SJSA1 (cell line): ENCODE measurements around the gene ETV4. TPM values are rescaled to one million over a fixed set of nuclear protein-coding genes. Genes with fewer than 3 reads are reported as not detected.
"Not testable (repeated sequence)": the region's sequence is repeated elsewhere in the genome, so short reads cannot be mapped to it uniquely, and the experiment has no call there.

Experiments used
- DNase-seq, 2 experiments: peaks; one replicate each; pipeline ENCODE4 v3.0.0-alpha.2; 2015 to 2020; ENCODE audit warnings: low spot score in 2 of 2, low read depth in 1 of 2
- H3K27ac ChIP-seq: fragments of 250-450 bp; sonication (Bioruptor Pico); 2 replicates; pipeline ENCODE4 v1.5.1; 2020; ENCODE audit warnings: mild to moderate bottlenecking, moderate library complexity
- H3K27me3 ChIP-seq: fragments of 250-450 bp; sonication (Bioruptor Pico); replicated peaks from 2 replicates; pipeline ENCODE4 v1.5.1; 2020; ENCODE audit warnings: mild to moderate bottlenecking, moderate library complexity
- H3K36me3 ChIP-seq: fragments of 250-450 bp; sonication (Bioruptor Pico); 2 replicates; pipeline ENCODE4 v1.5.1; 2020; ENCODE audit warnings: mild to moderate bottlenecking
- H3K4me1 ChIP-seq: fragments of 250-450 bp; sonication (Bioruptor Pico); replicated peaks from 2 replicates; pipeline ENCODE4 v1.6.1; 2021; ENCODE audit warnings: mild to moderate bottlenecking
- H3K4me3 ChIP-seq: fragments of 250-450 bp; sonication (Bioruptor Pico); 2 replicates; pipeline ENCODE4 v1.5.1; 2020; ENCODE audit warnings: mild to moderate bottlenecking
- H3K9me3 ChIP-seq: fragments of 250-450 bp; sonication (Bioruptor Pico); replicated peaks from 2 replicates; pipeline ENCODE4 v1.5.1; 2020; ENCODE audit warnings: mild to moderate bottlenecking
- total RNA-seq: library from RNA; depleted of rRNA; stranded (reverse); fragments of >200 nt; shearing (Covaris generic); gene quantifications from 2 replicates; pipeline ENCODE4 v1.2.3, GENCODE V29; 2014

Gene ETV4
- total RNA-seq, 1 experiment from 2014 or later = 16.8 TPM

DNA sequence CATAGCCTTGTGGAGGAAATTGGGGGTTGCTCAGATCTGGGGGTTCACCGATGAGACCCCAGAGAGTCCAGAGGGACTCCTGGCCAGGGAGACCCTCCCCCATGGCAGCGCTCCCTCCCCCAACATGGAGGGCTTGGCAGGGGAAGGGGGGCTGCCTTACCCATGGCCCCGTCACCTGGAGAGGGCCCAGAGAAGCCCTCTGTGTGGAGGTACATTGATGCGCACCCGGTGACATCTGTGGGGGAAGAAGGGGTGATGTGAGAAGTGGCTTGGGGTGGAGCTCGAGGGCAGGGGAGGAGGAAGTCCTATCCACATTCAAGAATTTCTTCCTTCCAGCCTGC lies 16.2 kb downstream of the ETV4 start:
- Histone ChIP-seq H3K36me3 (peaks cover 53% of the 10 kb centered on the region), H3K27ac (peak overlapping the region; percentile 66), H3K4me3 (peak overlapping the region; percentile 10; the same call in 1 of the 2 replicates), H3K27me3 (no peaks in the 10 kb centered on the region), H3K9me3 (no peaks in the 10 kb centered on the region), H3K4me1 (peaks cover 36% of the 10 kb centered on the region)
- DNase-seq = no peak

DNA sequence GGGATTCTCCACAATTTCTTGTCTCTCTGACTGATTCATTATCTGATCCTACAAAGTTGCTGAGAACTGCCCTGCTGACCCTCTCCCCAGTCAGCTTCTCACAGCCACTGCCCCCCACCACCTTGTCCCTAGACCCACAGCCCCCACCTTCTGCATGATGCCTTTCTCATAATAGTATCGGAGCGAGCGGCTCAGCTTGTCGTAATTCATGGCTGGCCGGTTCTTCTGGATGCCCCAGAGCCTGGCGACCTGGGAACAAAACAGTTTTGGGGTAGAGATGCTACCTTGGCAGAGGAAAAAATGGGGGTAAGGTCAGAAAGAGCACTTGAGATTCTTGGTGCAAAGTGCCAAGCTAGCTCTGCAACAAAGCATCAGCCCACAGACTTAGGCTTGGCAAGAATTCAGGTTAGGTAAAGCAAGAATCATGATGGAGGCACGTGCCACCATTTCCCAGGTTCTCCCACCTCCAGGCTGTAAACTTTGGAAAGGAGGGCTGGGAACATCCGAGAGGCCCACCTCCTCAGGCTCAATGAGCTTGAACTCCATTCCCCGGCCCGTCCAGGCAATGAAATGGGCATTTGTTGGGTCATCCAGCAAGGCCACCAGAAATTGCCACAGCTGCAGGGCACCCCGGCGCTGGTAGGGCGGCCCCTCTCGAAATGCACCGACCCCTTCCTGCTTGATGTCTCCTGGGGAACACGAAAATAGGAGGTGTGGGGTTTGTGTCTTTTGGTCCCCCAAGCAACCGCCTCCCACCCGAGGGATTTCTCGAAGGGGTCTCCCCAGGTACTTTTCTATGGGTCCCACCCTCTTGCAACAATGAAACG lies 16.9 kb downstream of the ETV4 start:
- DNase-seq = no peak
- Histone ChIP-seq H3K9me3 (no peaks in the 10 kb centered on the region), H3K36me3 (peaks cover 60% of the 10 kb centered on the region), H3K27ac (no peak overlapping the region), H3K4me1 (peaks cover 35% of the 10 kb centered on the region), H3K27me3 (no peaks in the 10 kb centered on the region), H3K4me3 (no peak overlapping the region)

DNA sequence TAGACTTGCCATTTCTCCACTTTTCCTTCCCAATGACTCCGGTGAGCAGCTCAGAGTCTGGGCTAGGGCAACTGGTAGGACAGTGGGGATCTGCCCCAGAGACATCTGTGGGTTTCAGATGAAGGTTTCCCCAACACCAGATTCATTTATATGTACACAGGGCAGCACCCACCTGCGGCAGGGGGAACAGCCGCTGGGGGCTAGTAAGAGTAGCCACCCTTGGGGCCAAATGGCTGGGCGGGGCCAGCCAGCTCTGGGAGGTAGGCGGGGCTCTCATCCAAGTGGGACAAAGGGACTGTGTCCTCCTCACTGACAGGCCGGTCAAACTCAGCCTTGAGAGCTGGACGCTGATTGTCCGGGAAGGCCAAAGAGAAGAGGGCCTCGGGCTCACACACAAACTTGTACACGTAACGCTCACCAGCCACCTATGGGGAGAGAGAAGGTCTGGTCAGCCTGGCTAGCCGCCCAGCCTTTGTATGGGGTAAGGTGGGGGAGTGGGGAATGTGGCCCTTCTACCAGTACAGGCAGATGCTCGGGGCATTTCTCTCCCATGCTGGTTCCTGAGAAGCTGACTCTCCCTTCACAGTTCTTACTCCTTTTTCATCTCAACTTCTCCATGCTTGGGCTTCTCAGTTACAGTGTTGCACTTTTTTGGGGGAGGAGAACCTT lies 17.7 kb downstream of the ETV4 start:
- H3K27ac ChIP-seq = no peak overlapping the region
- DNase-seq = no peak
- no peak overlapping the region for H3K4me3 ChIP-seq

DNA sequence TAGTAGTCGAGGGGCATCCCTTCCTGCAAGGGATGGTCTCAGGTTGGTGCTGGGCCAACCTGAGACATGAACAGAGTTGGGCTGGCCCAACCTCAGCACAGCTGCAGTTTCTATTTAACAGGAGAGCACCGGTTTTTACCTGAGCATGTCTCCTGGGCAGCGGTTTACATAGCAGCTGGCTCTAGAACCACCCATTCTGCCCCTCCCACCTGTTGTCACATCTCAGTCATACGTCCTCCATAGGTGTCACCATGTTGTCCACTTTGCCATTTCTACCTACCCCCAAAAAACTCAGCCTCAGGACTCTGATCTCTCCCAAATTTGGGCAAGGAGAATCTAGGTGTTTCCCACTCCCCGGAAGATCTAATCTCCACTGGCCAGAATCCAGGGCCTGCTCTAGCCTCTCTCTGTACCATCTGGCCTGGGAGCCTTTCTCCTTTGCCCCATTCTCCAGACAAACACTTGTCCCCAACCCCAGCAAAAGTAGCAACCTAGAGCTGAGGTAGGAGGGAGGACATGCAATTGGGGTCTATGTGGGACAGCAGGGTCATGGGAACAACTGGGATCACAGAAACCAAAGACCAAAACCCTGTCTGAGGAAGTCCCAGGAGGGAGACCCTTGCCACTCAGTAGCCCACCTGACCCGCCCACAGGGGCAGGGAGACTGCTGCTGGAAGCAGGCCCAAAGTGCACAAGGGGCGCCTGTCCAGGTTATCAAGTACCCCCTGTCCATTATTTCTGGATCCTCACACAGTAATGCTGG lies 19.1 kb downstream of the ETV4 start:
- no peaks in the 10 kb centered on the region for H3K27me3 ChIP-seq
- no peak overlapping the region for H3K27ac ChIP-seq
- no peak for DNase-seq
- H3K4me3 ChIP-seq = no peak overlapping the region
- H3K4me1 ChIP-seq = peaks cover 35% of the 10 kb centered on the region
- H3K9me3 ChIP-seq = no peaks in the 10 kb centered on the region
- peaks cover 81% of the 10 kb centered on the region for H3K36me3 ChIP-seq

More for the DNA sequence above, 17.7 kb downstream of the ETV4 start:
- H3K4me1 ChIP-seq = peaks cover 35% of the 10 kb centered on the region
- no peaks in the 10 kb centered on the region for H3K9me3 ChIP-seq
- H3K27me3 ChIP-seq = no peaks in the 10 kb centered on the region
- H3K36me3 ChIP-seq = peaks cover 68% of the 10 kb centered on the region

DNA sequence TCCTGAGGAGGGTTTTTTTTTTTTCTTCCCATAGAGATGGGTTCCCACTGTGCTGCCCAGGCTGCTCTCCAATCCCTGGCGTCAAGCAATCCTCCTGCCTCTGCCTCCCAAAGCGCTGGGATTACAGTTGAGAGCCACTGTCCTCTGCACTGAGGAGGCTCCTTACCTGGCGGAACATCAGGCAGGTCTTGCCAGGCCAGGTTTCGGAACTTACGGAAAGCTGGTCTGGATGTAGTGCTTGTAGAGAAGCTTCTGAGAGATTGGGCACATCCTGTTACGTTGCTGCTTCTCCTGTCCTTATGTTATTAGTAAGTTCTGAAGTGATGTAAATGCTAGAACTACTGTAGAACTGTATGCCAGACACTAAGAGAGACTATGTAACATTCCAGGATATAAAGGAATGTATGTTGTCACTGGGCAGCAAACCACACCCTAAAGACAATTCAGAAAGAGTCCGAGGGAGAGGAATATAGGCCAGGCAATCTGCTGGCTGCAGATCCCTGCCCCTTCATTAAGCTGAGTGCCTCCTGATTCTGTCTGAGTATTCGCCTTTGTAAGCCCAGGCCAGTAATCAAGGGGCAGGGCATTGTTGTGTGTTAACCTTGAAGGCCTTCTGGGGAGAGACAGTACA lies 21.1 kb downstream of the ETV4 start:
- no peak for DNase-seq
- Histone ChIP-seq H3K4me1 (peaks cover 15% of the 10 kb centered on the region), H3K4me3 (no peak overlapping the region), H3K36me3 (peaks cover 98% of the 10 kb centered on the region), H3K27me3 (no peaks in the 10 kb centered on the region), H3K9me3 (no peaks in the 10 kb centered on the region), H3K27ac (0 out of 2 replicates have a peak overlapping the region, but pooled peaks have one; percentile 23)

DNA sequence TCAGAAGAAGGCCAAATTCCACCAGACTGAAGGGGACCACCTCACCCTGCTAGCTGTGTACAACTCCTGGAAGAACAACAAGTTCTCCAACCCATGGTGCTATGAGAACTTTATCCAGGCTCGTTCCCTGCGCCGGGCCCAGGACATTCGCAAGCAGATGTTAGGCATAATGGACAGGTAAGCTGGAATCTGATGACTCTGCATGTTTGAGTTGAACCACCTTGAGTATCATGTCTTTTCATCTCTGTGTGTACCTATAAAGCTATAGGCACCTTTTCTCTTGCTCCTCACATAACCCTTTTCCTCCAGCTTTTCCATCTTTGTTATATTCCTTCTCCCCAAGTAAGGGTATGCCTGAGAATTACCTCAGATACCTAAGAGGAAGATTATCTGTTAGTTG lies 24.8 kb downstream of the ETV4 start:
- Histone ChIP-seq H3K27ac (no peak overlapping the region), H3K4me3 (no peak overlapping the region), H3K36me3 (peaks cover 97% of the 10 kb centered on the region), H3K4me1 (peaks cover 8% of the 10 kb centered on the region; the same call in 1 of the 2 replicates), H3K9me3 (no peaks in the 10 kb centered on the region), H3K27me3 (no peaks in the 10 kb centered on the region)
- no peak for DNase-seq

DNA sequence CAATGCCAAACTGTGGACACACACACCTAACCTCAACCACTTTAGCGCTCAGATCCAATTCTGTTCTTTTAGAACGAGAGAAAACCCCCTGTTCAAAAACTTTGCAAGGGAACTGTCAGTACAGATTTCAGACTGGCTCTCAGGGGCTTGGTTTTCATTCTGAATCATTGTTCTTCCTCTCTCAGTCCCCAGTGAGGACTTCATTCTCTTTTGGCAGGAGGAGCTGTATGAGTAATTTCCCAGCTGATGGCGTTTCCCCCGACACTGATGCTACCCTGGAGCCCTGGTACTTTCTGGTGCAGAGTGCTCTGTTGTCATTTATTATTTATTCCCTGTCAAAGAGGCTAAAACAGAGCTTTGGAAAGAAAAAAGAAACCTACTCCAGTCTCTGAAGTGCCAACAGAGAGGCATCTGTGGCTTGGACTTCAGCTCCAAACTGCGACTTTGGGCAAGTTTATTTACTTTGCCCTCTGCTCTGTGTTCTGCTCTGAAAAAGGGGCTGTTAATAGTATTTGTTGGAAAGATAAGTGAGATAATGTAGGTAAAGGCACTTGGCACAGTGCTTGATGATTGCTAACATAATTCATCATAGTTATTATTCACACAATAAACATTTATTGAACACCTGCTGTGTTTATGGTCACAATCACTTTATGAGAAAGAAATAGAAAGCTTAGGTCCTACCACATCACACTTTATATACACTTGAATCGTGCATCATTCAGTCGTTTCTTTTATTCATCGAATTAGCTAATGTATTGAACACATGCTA lies 28.3 kb downstream of the ETV4 start:
- H3K4me3 ChIP-seq = no peak overlapping the region
- H3K27me3 ChIP-seq = no peaks in the 10 kb centered on the region
- no peaks in the 10 kb centered on the region for H3K4me1 ChIP-seq
- no peak overlapping the region for H3K27ac ChIP-seq
- H3K9me3 ChIP-seq = no peaks in the 10 kb centered on the region
- H3K36me3 ChIP-seq = peaks cover 94% of the 10 kb centered on the region
- DNase-seq = no peak

DNA sequence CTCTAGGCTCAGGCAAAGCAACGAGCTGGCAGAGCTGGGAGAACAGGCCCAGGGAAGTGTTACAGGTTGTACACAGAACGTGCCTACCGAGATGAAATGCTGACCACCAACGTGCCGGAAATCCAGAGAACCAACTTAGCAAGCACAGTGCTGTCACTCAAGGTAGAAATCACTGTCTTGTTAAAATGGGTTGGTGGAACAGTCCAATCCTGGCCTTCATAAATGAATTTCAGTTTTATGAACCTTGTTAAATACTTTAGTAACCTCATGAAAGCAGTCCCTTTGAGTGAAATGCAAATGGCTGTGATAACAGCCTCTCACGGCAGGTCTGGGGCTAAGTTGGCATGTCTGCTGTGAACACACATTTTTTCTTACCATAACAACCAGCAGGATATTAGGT lies 29.0 kb downstream of the ETV4 start:
- Histone ChIP-seq H3K4me1 (no peaks in the 10 kb centered on the region), H3K9me3 (no peaks in the 10 kb centered on the region), H3K4me3 (no peak overlapping the region), H3K27ac (no peak overlapping the region), H3K36me3 (peaks cover 94% of the 10 kb centered on the region), H3K27me3 (no peaks in the 10 kb centered on the region)
- DNase-seq = no peak

DNA sequence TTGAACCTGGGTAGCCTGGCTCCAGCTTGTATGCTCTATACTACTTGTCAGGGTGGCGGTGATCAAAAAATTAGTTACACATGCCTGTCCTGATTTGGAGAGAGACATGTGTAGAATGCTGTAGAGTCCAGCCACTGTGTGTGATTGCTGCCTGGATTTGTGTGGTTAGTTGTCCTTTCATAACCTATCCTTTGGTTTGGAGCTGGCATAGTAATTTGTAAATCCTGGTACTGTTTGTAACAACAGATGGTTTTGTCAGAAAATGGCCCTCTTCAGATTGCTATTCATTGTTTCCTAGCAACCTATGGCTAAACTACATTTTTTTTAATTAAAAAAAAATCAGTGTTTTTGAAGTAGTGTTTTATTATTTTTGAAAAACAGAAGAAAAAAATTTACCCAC lies 30.5 kb downstream of the ETV4 start:
- Histone ChIP-seq H3K27me3 (no peaks in the 10 kb centered on the region), H3K4me1 (no peaks in the 10 kb centered on the region), H3K4me3 (no peak overlapping the region), H3K36me3 (peaks cover 92% of the 10 kb centered on the region), H3K27ac (no peak overlapping the region), H3K9me3 (no peaks in the 10 kb centered on the region)
- DNase-seq = no peak

DNA sequence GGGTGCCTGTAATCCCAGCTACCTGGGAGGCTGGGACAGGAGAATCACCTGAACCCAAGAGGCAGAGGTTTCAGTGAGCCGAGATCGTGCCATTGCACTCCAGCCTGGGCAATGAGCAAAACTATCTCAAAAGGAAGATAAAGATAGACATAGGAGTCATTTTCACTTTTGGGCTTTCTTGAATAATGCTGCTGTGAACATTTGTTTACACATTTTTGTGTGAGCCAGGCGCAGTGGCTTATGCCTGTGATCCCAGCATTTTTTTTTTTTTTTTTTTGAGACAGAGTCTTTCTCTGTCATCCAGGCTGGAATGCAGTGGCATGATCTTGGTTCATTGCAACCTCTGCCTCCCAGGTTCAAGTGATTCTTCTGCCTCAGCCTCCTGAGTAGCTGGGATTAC lies 34.9 kb downstream of the ETV4 start:
- H3K4me1 ChIP-seq, DNase-seq, H3K27me3 ChIP-seq, H3K4me3 ChIP-seq, H3K27ac ChIP-seq, H3K9me3 ChIP-seq: not testable (repeated sequence)
- peaks cover 93% of the 10 kb centered on the region for H3K36me3 ChIP-seq

DNA sequence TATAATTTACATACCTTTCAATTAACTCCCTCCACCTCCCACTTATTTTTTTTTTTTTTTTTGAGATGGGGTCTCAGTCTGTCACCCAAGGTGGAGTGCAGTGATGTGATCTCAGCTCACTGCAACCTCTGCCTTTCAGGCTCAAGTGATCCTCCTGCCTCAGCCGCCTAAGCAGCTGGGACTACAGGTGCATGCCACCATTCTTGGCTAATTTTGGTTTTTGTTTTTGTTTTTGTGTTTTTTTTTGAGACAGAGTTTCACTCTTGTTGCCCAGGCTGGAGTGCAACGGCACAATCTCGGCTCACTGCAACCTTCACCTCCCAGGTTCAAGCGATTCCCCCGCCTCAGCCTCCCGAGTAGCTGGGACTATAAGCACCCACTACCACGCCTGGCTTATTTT lies 36.7 kb downstream of the ETV4 start:
- not testable (repeated sequence) for DNase-seq, H3K4me1 ChIP-seq, H3K27ac ChIP-seq, H3K9me3 ChIP-seq, H3K4me3 ChIP-seq, H3K27me3 ChIP-seq
- H3K36me3 ChIP-seq = peaks cover 95% of the 10 kb centered on the region

DNA sequence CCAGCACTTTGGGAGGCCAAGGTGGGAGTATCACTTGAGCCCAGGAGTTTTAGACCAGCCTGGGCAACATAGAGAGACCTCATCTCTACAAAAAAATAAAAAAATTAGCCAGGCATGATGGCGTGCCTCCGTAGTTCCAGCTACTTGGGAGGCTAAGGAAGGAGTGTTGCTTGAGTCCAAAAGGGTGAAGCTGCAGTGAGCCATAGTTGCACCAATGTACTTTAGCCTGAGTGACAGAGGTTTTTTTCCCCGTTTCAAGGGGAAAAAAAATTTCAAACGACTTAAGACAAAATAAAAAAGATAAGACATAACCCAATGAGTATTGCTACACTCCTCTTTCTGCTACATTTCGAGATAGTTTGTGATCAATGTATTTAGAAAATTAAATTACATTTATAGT lies 55.5 kb downstream of the ETV4 start:
- Histone ChIP-seq H3K36me3 (peaks cover 65% of the 10 kb centered on the region), H3K9me3 (no peaks in the 10 kb centered on the region), H3K4me1 (no peaks in the 10 kb centered on the region; the same call in 1 of the 2 replicates), H3K4me3 (no peak overlapping the region), H3K27ac (no peak overlapping the region), H3K27me3 (no peaks in the 10 kb centered on the region)
- no peak for DNase-seq
